GM13976 (cell line): ENCODE results near the gene VRK1.

Experiments used
- DNase-seq: peaks from one replicate; pipeline ENCODE4 v3.0.0; 2012; ENCODE audit warnings: low spot score
- CTCF ChIP-seq: IDR thresholded peaks from 2 replicates; pipeline ENCODE4 v1.5.1; 2012; ENCODE audit warnings: borderline replicate concordance, mild to moderate bottlenecking; ENCODE audit not compliant: insufficient read depth; ENCODE audit errors: extremely low read depth, missing control alignments, control extremely low read depth
- in situ Hi-C: fragments of 300-500 bp; cut with MboI; formaldehyde crosslinking; loops from one replicate; pipeline ENCODE4 v1.12.0; 2022; ENCODE audit warnings: low sequenced_read_pairs, mixed read lengths, inconsistent platforms; ENCODE audit not compliant: unreplicated experiment

Gene VRK1

GRCh38 chr14:96922986-96923385, 125.8 kb downstream of the VRK1 start:
- in situ Hi-C loops: no loop called here
- TF ChIP-seq CTCF: no peak
- DNase-seq: no peak

GRCh38 chr14:96925422-96925821, 128.2 kb downstream of the VRK1 start:
- in situ Hi-C loops: no loop called here
- no peak for TF ChIP-seq CTCF
- no peak for DNase-seq

DNA sequence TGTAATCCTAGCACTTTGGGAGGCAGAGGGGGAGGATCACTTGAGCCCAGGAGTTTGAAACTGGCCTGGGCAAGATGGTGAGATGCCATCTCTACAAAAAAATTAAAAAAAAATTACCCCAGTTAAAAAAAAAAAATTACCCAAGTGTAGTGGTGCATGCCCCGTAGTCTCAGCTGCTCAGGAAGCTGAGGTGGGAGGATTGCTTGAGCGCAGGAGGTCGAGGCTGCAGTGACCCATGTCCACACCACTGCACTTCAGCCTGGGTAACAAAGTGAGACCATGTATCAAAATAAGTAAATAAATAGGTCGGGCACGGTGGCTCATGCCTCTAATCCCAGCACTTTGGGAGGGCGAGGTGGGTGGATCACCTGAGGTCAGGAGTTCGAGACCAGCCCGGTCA, 128.8 kb downstream of the VRK1 start:
- DNase-seq: no peak
- in situ Hi-C loops: no loop called here
- no peak for TF ChIP-seq CTCF

DNA sequence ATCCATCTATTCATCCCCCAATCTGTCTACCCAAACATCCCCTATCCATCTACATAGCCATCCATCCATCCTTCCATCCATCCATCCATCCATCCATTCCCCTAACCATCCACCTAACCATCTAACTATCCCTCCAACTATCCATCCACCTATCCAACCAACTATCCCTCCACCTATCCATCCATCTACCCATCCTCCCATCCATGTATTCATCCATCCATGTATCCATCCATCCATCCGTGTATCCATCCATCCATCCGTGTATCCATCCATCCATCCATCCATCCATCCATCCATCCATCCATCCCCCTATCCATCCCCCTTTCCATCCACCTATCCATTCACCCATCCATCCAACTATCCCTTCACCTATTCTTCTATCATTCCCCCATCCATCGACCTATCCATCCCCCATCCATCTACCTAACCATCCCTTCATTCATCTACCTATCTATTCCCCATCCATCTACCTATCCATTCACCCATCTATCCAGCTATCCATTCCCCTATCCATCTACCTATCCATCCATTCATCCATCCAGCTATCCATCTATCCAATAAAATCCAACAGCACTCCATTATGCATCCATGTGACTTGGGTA, 131.7 kb downstream of the VRK1 start:
- TF ChIP-seq CTCF: no peak
- in situ Hi-C loops: no loop called here

DNA sequence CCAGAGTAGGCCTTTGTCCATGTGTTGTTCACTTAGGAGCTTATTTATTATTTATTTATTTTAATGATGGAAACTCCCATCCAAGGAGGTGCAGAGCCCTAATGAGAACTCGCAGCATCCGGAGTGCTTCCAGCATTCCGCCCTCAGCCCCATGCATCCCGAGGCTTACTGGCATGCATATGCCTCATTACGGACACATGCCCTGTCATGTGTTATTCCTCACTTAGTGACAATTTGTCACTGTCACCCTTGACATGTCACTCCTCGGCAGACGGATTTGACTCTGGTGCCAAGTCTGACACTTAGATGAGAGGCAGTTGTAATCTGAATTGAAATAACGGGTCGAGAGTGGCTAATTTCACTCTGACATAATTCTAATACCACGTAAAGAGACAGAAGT, 132.8 kb downstream of the VRK1 start:
- no peak for DNase-seq
- in situ Hi-C loops: no loop called here
- TF ChIP-seq CTCF: no peak

More for the DNA sequence above, 131.7 kb downstream of the VRK1 start:
- DNase-seq: no peak

GRCh38 chr14:96930526-96930925, 133.3 kb downstream of the VRK1 start:
- no peak for TF ChIP-seq CTCF
- DNase-seq: no peak
- in situ Hi-C loops: no loop called here
